ENCODE measurements around the gene B4GALNT3. TPM values are rescaled to one million over a fixed set of nuclear protein-coding genes. Genes with fewer than 3 reads are reported as not detected.

Gene B4GALNT3
- total and polyA plus RNA-seq, 2 experiments from 2014 or later, result 2.8 to 15.8 TPM

DNA sequence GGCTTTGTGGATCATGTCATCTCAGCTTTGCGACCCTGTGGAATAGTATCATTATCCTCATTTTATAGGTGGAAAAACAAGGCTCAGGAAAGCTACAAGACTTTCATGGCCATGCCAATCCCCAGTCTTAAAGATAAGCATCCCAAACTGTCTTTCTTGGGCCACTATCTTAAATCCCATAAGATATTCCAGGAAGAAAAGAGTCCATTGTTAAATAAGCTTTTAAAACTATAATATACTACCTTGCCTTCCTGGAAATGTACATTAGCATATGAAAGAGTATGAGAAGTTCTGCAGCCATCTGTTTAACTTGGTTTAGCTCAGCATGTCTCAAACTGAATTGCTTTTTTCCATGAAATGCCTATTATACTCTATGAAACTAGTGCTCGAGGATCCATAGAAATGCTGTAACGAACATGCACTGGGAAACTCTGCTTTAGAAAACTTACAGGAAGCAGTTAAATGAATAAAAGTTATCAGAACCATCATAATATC, 77.1 kb downstream of the B4GALNT3 start:
- Histone ChIP-seq H3K79me2 (replicated peaks; ENCODE audit: insufficient read depth) (no peaks in the 10 kb centered on the region), H3K4me1 (ENCODE audit: insufficient read depth) (0 out of 2 replicates have a peak, but pooled peaks cover 4% of the 10 kb centered on the region), H2AFZ (no peak overlapping the region), H3K4me3 (no peak overlapping the region), H3F3A (replicated peaks; ENCODE audit: low read depth) (no peaks in the 10 kb centered on the region), H3K27ac (ENCODE audit: low read depth) (no peak overlapping the region), H3K9me2 (ENCODE audit: insufficient read depth) (no peaks in the 10 kb centered on the region), H3K4me2 (no peak overlapping the region), H3K27me3 (ENCODE audit: insufficient read depth) (no peaks in the 10 kb centered on the region), H4K20me1 (replicated peaks; ENCODE audit: insufficient read depth) (no peaks in the 10 kb centered on the region), H3K36me3 (ENCODE audit: insufficient read depth) (no peaks in the 10 kb centered on the region)
- Mint-ChIP-seq H3K4me3 (no peak overlapping the region), H3K4me1 (peaks cover 7% of the 10 kb centered on the region), H3K36me3 (ENCODE audit: low read depth) (peaks cover 5% of the 10 kb centered on the region), H3K9me3 (peaks cover 8% of the 10 kb centered on the region), H3K27me3 (ENCODE audit: insufficient read depth, low read depth, poor library complexity) (peaks cover 7% of the 10 kb centered on the region), H3K27ac (no peak overlapping the region)
- DNase-seq (ENCODE audit: low spot score), result no peak
- TF ChIP-seq, protein P1, sequence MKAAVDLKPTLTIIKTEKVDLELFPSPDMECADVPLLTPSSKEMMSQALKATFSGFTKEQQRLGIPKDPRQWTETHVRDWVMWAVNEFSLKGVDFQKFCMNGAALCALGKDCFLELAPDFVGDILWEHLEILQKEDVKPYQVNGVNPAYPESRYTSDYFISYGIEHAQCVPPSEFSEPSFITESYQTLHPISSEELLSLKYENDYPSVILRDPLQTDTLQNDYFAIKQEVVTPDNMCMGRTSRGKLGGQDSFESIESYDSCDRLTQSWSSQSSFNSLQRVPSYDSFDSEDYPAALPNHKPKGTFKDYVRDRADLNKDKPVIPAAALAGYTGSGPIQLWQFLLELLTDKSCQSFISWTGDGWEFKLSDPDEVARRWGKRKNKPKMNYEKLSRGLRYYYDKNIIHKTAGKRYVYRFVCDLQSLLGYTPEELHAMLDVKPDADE (IDR thresholded peaks at IDR 0.05), result no peak
- TF ChIP-seq EZH2 (IDR thresholded peaks at IDR 0.05; ENCODE audit: low read depth, unreplicated experiment), result no peak
- no peak for TF ChIP-seq NANOG (IDR thresholded peaks at IDR 0.05; ENCODE audit: borderline replicate concordance)
- TF ChIP-seq, protein P2, sequence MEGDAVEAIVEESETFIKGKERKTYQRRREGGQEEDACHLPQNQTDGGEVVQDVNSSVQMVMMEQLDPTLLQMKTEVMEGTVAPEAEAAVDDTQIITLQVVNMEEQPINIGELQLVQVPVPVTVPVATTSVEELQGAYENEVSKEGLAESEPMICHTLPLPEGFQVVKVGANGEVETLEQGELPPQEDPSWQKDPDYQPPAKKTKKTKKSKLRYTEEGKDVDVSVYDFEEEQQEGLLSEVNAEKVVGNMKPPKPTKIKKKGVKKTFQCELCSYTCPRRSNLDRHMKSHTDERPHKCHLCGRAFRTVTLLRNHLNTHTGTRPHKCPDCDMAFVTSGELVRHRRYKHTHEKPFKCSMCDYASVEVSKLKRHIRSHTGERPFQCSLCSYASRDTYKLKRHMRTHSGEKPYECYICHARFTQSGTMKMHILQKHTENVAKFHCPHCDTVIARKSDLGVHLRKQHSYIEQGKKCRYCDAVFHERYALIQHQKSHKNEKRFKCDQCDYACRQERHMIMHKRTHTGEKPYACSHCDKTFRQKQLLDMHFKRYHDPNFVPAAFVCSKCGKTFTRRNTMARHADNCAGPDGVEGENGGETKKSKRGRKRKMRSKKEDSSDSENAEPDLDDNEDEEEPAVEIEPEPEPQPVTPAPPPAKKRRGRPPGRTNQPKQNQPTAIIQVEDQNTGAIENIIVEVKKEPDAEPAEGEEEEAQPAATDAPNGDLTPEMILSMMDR (conservative IDR thresholded peaks at IDR 0.05; ENCODE audit: low read depth in 2 of 2), result no peak
- no peak for TF ChIP-seq STAT1 (IDR thresholded peaks at IDR 0.05; ENCODE audit: unreplicated experiment)
- TF ChIP-seq POLR2AphosphoS5 (IDR thresholded peaks at IDR 0.05; ENCODE audit: low read depth), result no peak
- TF ChIP-seq ZNF114 (CRISPR knock-in tag; IDR thresholded peaks at IDR 0.05), result no peak
- no peak for ATAC-seq

DNA sequence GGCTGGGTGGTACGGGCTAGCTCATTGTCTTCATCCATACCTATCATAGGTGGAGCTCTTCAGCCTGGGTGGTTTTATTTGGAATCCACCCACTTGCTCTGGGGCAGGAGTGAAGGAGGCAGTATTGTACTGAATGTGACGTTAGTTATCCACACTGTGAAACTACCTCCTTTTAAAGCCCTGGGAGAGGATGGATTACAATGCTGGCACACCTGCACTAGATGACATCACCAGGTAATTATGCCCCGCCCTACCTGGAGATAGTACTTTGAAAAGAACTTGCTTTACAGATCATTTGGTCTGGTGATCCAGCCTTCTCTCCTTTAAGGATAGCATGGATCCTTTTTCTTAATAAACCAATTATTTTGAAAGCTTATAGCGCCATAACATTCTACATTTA, 78.0 kb downstream of the B4GALNT3 start:
- DNase-seq (ENCODE audit: low spot score), result no peak
- Histone ChIP-seq H3K4me3 (no peak overlapping the region), H4K20me1 (replicated peaks; ENCODE audit: insufficient read depth) (no peaks in the 10 kb centered on the region), H3K9me2 (ENCODE audit: insufficient read depth) (no peaks in the 10 kb centered on the region), H3K4me1 (ENCODE audit: insufficient read depth) (peaks cover 10% of the 10 kb centered on the region; the same call in 1 of the 2 replicates), H2AFZ (no peak overlapping the region), H3K79me2 (replicated peaks; ENCODE audit: insufficient read depth) (no peaks in the 10 kb centered on the region), H3K36me3 (ENCODE audit: insufficient read depth) (no peaks in the 10 kb centered on the region), H3K27ac (ENCODE audit: low read depth) (no peak overlapping the region), H3K4me2 (no peak overlapping the region), H3F3A (replicated peaks; ENCODE audit: low read depth) (no peaks in the 10 kb centered on the region), H3K27me3 (ENCODE audit: insufficient read depth) (no peaks in the 10 kb centered on the region)
- no peak for ATAC-seq
- Mint-ChIP-seq H3K4me1 (peaks cover 15% of the 10 kb centered on the region), H3K27ac (no peak overlapping the region), H3K27me3 (ENCODE audit: insufficient read depth, low read depth, poor library complexity) (peaks cover 9% of the 10 kb centered on the region), H3K9me3 (no peaks in the 10 kb centered on the region), H3K36me3 (ENCODE audit: low read depth) (no peaks in the 10 kb centered on the region; the same call in 2 of the 3 replicates), H3K4me3 (no peak overlapping the region)
- TF ChIP-seq, protein P3, sequence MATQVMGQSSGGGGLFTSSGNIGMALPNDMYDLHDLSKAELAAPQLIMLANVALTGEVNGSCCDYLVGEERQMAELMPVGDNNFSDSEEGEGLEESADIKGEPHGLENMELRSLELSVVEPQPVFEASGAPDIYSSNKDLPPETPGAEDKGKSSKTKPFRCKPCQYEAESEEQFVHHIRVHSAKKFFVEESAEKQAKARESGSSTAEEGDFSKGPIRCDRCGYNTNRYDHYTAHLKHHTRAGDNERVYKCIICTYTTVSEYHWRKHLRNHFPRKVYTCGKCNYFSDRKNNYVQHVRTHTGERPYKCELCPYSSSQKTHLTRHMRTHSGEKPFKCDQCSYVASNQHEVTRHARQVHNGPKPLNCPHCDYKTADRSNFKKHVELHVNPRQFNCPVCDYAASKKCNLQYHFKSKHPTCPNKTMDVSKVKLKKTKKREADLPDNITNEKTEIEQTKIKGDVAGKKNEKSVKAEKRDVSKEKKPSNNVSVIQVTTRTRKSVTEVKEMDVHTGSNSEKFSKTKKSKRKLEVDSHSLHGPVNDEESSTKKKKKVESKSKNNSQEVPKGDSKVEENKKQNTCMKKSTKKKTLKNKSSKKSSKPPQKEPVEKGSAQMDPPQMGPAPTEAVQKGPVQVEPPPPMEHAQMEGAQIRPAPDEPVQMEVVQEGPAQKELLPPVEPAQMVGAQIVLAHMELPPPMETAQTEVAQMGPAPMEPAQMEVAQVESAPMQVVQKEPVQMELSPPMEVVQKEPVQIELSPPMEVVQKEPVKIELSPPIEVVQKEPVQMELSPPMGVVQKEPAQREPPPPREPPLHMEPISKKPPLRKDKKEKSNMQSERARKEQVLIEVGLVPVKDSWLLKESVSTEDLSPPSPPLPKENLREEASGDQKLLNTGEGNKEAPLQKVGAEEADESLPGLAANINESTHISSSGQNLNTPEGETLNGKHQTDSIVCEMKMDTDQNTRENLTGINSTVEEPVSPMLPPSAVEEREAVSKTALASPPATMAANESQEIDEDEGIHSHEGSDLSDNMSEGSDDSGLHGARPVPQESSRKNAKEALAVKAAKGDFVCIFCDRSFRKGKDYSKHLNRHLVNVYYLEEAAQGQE (IDR thresholded peaks at IDR 0.05; ENCODE audit: unreplicated experiment), result no peak
- TF ChIP-seq STAT1 (IDR thresholded peaks at IDR 0.05; ENCODE audit: unreplicated experiment) (no peak), EZH2 (IDR thresholded peaks at IDR 0.05; ENCODE audit: low read depth, unreplicated experiment) (no peak), NANOG (IDR thresholded peaks at IDR 0.05; ENCODE audit: borderline replicate concordance) (no peak)
- TF ChIP-seq, protein P4, sequence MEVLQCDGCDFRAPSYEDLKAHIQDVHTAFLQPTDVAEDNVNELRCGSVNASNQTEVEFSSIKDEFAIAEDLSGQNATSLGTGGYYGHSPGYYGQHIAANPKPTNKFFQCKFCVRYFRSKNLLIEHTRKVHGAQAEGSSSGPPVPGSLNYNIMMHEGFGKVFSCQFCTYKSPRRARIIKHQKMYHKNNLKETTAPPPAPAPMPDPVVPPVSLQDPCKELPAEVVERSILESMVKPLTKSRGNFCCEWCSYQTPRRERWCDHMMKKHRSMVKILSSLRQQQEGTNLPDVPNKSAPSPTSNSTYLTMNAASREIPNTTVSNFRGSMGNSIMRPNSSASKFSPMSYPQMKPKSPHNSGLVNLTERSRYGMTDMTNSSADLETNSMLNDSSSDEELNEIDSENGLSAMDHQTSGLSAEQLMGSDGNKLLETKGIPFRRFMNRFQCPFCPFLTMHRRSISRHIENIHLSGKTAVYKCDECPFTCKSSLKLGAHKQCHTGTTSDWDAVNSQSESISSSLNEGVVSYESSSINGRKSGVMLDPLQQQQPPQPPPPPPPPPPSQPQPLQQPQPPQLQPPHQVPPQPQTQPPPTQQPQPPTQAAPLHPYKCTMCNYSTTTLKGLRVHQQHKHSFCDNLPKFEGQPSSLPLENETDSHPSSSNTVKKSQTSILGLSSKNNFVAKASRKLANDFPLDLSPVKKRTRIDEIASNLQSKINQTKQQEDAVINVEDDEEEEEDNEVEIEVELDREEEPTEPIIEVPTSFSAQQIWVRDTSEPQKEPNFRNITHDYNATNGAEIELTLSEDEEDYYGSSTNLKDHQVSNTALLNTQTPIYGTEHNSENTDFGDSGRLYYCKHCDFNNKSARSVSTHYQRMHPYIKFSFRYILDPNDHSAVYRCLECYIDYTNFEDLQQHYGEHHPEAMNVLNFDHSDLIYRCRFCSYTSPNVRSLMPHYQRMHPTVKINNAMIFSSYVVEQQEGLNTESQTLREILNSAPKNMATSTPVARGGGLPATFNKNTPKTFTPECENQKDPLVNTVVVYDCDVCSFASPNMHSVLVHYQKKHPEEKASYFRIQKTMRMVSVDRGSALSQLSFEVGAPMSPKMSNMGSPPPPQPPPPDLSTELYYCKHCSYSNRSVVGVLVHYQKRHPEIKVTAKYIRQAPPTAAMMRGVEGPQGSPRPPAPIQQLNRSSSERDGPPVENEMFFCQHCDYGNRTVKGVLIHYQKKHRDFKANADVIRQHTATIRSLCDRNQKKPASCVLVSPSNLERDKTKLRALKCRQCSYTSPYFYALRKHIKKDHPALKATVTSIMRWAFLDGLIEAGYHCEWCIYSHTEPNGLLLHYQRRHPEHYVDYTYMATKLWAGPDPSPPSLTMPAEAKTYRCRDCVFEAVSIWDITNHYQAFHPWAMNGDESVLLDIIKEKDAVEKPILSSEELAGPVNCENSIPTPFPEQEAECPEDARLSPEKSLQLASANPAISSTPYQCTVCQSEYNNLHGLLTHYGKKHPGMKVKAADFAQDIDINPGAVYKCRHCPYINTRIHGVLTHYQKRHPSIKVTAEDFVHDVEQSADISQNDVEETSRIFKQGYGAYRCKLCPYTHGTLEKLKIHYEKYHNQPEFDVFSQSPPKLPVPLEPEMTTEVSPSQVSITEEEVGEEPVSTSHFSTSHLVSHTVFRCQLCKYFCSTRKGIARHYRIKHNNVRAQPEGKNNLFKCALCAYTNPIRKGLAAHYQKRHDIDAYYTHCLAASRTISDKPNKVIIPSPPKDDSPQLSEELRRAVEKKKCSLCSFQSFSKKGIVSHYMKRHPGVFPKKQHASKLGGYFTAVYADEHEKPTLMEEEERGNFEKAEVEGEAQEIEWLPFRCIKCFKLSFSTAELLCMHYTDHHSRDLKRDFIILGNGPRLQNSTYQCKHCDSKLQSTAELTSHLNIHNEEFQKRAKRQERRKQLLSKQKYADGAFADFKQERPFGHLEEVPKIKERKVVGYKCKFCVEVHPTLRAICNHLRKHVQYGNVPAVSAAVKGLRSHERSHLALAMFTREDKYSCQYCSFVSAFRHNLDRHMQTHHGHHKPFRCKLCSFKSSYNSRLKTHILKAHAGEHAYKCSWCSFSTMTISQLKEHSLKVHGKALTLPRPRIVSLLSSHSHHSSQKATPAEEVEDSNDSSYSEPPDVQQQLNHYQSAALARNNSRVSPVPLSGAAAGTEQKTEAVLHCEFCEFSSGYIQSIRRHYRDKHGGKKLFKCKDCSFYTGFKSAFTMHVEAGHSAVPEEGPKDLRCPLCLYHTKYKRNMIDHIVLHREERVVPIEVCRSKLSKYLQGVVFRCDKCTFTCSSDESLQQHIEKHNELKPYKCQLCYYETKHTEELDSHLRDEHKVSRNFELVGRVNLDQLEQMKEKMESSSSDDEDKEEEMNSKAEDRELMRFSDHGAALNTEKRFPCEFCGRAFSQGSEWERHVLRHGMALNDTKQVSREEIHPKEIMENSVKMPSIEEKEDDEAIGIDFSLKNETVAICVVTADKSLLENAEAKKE (CRISPR knock-in tag; IDR thresholded peaks at IDR 0.05), result no peak
